ENCODE measurements around the gene PRKACG.

PRKACG gene

DNA sequence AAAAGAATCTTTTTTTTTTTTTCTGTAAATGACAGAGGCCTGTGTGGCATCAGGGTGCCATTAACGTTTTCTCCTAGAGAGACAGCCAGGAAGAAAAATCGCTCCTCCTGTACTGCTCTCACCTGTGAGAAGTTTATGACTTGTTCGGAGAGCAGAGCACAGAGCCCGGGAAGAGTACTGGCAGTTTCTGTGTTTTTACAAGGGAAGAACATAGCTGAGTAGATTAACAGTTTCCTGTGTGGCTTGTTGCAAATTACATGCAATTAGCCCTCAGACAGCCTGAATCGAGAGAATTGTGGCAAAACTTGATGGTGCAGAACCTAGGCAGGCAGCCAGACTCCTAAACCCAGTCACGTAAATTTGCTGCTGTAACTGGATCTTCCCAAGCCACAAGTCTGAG, 32.1 kb downstream of the PRKACG start:
- DNase-seq (ENCODE audit: low spot score): no peak

GRCh38 chr9:68980341-68980914, 33.5 kb downstream of the PRKACG start:
- DNase-seq (ENCODE audit: low spot score): no peak

DNA sequence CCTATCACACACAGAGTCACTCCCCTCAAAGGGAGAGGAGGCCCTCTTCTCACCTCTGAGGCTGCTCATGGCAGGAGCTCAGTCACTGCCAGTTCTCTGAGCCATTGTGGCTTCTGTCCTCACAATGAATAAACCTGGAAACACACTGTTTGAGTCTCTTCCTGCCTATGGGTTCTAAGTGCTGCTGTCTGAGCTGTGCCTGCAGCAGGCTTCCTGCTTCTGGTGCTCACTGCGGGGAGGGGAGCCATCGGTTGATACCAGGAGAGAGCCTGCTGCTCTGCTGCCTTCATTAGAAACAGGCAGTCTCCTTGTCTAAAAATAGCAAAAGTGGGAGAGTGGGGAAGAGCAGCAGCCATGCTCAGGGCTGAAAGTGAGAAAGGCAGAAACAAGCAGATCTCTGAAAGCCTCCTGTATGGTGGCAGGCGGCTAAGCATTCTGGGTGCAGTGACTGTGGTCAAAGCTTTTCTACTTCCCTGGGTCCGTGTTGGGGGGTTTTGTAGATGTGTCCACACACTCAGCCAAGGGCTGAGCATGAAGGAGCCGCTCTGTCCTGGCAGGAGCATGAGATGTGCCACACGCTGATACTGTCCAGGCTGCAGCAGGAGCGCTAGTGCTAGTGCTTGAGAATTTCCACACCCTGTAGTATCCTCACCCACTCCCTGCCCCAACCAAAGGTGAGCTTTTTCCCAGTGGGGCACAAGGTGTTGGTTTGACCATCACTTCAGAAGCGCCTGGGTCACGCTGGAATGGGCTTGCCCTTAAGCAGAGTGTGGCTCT, 34.2 kb downstream of the PRKACG start:
- no peak for DNase-seq (ENCODE audit: low spot score)

DNA sequence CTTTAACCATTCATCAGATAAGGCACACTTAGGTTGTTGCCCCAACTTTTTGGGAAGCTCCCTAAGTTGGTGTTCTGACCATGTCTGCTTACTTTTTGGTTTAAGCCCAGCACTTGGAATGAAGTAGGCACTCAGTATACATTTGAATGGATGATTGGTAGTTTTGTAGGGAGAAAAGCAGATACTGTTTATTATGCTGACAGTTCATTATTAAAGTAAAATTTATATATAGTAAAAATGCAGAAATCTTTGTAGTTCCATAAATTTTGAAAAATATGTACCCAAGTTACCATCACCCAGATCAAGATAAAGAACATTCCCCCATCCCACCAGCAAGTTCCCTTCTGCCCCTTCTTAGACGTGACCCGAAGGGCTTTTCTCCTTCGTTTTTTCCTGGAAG, 35.4 kb downstream of the PRKACG start:
- no peak for DNase-seq (ENCODE audit: low spot score)

DNA sequence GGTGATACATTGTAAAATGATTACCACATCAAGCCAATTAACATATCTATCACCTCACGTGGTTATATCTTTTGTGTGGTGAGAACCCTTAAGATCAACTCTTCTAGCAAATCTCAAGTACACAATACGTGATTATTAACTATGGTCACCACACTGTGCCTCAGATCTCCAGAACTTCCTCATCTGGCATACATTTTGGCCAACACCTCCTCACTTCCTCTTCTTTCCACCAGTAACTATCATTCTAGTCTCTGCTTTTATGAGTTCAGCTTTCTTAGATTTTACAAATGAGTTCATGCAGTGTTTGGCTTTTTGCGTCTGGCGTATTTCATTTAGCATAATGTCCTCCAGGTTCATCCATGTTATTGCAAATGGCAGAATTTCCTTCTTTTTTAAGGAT, 35.8 kb downstream of the PRKACG start:
- DNase-seq (ENCODE audit: low spot score): no peak

- peak; percentile 56 for DNase-seq (ENCODE audit: low spot score)
Observed at GRCh38 chr9:68975365-68976043, 38.4 kb downstream of the PRKACG start.

DNA sequence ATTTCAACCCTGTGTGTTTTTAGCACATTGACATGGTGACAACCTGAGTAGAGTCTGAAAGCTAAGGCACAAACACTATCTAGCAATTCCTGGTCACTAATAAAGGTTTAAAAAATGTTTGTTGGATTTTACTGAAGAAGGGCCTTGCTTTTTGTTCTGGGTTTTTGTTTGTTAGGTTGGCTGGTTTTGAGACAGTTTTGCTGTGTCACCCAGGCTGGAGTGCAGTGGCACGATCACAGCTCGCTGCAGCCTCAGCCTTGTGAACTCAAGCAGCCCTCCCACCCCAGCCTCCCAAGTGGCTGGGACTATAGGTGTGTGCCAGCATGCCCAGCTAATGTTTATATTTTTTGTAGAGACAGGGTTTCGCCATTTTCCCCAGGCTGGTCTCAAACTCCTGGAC, 39.0 kb downstream of the PRKACG start:
- DNase-seq (ENCODE audit: low spot score): peak; percentile 72

- peak; percentile 59 for DNase-seq (ENCODE audit: low spot score)
Observed at GRCh38 chr9:68974431-68974830, 39.5 kb downstream of the PRKACG start.

- DNase-seq (ENCODE audit: low spot score): no peak
Observed at GRCh38 chr9:68973619-68974018, 40.3 kb downstream of the PRKACG start.

- DNase-seq (ENCODE audit: low spot score): peak; percentile 47
Observed at GRCh38 chr9:68970151-68970550, 43.8 kb downstream of the PRKACG start.

DNA sequence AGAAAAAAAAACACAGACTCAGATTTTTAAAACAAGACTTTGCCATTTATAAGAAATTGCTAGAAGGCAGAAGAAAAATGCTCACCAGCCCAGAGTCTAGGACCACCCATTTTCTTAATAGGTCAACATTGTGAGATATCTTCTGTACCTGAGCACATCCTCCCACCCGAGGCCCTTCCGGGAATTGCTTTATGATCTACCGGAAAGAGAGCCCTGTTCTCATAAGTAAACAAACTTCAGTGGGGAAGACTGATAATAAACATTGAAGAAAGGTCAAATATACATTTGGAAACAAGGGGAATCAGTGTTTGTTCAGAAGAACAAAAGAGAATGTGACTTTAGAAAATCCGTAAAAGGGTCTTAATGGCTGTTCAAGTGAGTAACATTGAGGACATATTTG, 44.4 kb downstream of the PRKACG start:
- DNase-seq (ENCODE audit: low spot score): no peak

GRCh38 chr9:68967800-68968199, 46.1 kb downstream of the PRKACG start:
- DNase-seq (ENCODE audit: low spot score): no peak

DNA sequence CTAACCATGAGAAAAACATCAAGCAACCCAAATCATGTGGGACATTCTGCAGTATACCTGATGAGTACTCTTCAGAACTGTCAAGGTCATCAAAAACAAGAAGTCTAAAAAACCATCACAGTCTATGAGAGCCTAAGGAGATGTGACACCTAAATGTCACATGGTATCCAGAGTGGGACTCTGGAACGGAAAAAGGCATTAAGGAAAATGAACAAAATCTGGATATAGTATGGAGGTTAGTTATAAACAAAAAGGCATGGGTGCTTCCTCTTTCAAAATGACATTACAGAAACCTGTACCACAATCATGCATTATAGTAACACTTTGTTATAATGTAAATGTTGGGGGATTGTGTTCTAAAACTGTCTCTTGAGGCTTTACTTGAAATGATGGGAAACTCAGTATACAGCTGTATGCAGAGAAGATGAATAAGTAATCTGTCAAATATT, 47.4 kb downstream of the PRKACG start:
- no peak for DNase-seq (ENCODE audit: low spot score)

DNA sequence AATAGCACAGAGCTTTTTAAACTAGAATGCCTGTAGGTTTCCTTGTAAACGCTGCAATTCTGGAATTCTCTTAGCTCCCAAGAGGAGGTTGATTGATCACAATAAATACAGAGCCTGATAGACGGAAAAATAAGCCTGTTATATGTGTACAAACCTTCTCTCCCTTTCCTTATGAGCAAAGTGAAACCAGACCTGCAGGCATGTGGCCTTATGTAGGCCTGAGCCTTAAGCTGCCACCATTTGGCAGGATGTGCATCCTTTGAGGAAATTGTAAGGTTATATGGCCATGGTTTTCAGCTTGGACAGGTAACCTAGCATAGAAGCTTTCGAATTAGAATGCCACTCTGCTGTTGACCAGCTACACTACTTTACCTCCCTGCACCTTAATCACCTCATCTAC, 49.1 kb downstream of the PRKACG start:
- no peak for DNase-seq (ENCODE audit: low spot score)

GRCh38 chr9:68964102-68964541, 49.8 kb downstream of the PRKACG start:
- DNase-seq (ENCODE audit: low spot score): no peak

DNA sequence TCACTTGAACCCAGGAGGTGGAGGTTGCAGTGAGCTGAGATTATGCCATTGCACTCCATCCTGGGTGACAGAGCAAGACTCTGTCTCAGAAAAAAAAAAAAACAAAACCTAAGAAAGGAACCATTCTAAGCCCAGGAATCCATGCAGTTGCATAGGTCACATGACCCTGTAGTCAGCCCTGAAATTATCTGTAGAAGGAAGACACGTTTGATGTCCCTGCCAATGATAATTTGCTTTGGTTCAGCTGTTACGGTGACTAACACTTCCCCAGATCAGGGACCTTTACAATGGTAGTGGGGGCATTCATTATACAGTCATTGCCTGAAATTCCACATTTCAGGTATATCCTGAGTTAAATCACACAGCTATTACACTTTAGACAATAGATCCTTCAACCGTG, 50.5 kb downstream of the PRKACG start:
- DNase-seq (ENCODE audit: low spot score): no peak
